Thymus (tissue), 11 donors: Measurements from ENCODE around the gene PRKAG3. TPM values are rescaled to one million over a fixed set of nuclear protein-coding genes. Genes with fewer than 3 reads are reported as not detected.

Source experiments
- DNase-seq, 9 donors: peaks; one replicate each; pipeline ENCODE4 v3.0.0-alpha.2; 2013; ENCODE audit warnings: low spot score in 9 of 9, low read depth in 6 of 9, missing footprints in 1 of 9
- H3K27ac ChIP-seq, 2 donors: one replicate each; pipeline ENCODE4 v1.5.1; 2013; ENCODE audit warnings: control low read depth in 1 of 2, low read depth in 1 of 2, low read length in 1 of 2, mild to moderate bottlenecking in 1 of 2, moderate library complexity in 1 of 2
- H3K27me3 ChIP-seq, 2 donors: one replicate each; pipeline ENCODE4 v1.5.1; 2013; ENCODE audit warnings: low read length in 1 of 2; ENCODE audit not compliant: control insufficient read depth in 2 of 2, insufficient read depth in 1 of 2
- H3K36me3 ChIP-seq, 2 donors: one replicate each; pipeline ENCODE4 v1.5.1; 2013; ENCODE audit warnings: low read length in 1 of 2, mild to moderate bottlenecking in 1 of 2, moderate library complexity in 1 of 2; ENCODE audit not compliant: control insufficient read depth in 2 of 2, insufficient read depth in 2 of 2
- H3K4me1 ChIP-seq, 2 donors: one replicate each; pipeline ENCODE4 v1.5.1; 2013; ENCODE audit warnings: low read length in 2 of 2; ENCODE audit not compliant: control insufficient read depth in 2 of 2, insufficient read depth in 2 of 2
- H3K4me3 ChIP-seq, 2 donors: one replicate each; pipeline ENCODE4 v1.5.1; 2013; ENCODE audit warnings: low read length in 2 of 2, control low read depth in 1 of 2, mild to moderate bottlenecking in 1 of 2
- H3K9me3 ChIP-seq, 2 donors: one replicate each; pipeline ENCODE4 v1.5.1; 2013; ENCODE audit warnings: low read length in 1 of 2, mild to moderate bottlenecking in 1 of 2; ENCODE audit not compliant: control insufficient read depth in 2 of 2, insufficient read depth in 1 of 2
- WGBS: extraction: QIAGEN DNeasy Blood & Tissue Kit; methylation state at CpG from one replicate; pipeline ENCODE4 v1.1.7; 2013; 5-methylcytosine and 5-hydroxymethylcytosine counted together
- polyA plus RNA-seq: library from polyadenylated mRNA; stranded (reverse); fragments of 200-250 nt; gene quantifications from one replicate; pipeline ENCODE4 v1.2.3, GENCODE V29; 2013
- total RNA-seq: library from RNA; stranded (reverse); fragments of 120-200 nt; gene quantifications from one replicate; pipeline ENCODE4 v1.2.4, GENCODE V29; 2013
- donor health status: healthy.

PRKAG3 gene
- total and polyA plus RNA-seq, 2 donors: 0.07 TPM; not detected in 1

- H3K4me1 ChIP-seq: peaks cover 10 to 24% of the 10 kb centered on the region in 2 donors
- no peak overlapping the region for H3K27ac ChIP-seq
- H3K27me3 ChIP-seq: peaks cover 61 to 98% of the 10 kb centered on the region in 2 donors
- 1% methylated on average over 3 of the region's 3 CpGs for WGBS
- H3K36me3 ChIP-seq: no peaks in the 10 kb centered on the region
- peaks cover 0 to 5% of the 10 kb centered on the region in 2 donors for H3K9me3 ChIP-seq
- DNase-seq: peak in 6 of 9 donors; percentile 40 to 79 (median 58)
- H3K4me3 ChIP-seq: no peak overlapping the region
Observed at GRCh38 chr2:218876562-218877219, 45.1 kb upstream of the PRKAG3 start.

GRCh38 chr2:218875692-218876246 is 44.2 kb upstream of the PRKAG3 start:
- no peak for DNase-seq
- 44% methylated on average over 2 of the region's 2 CpGs for WGBS
- Histone ChIP-seq H3K4me3 (no peak overlapping the region), H3K36me3 (no peaks in the 10 kb centered on the region), H3K9me3 (peaks cover 0 to 5% of the 10 kb centered on the region in 2 donors), H3K27me3 (peaks cover 61 to 98% of the 10 kb centered on the region in 2 donors), H3K4me1 (peaks cover 8 to 26% of the 10 kb centered on the region in 2 donors), H3K27ac (no peak overlapping the region)

GRCh38 chr2:218873359-218874194 is 42.0 kb upstream of the PRKAG3 start:
- Histone ChIP-seq H3K9me3 (no peaks in the 10 kb centered on the region), H3K4me1 (peaks cover 0 to 11% of the 10 kb centered on the region in 2 donors), H3K27ac (no peak overlapping the region), H3K27me3 (peaks cover 70 to 97% of the 10 kb centered on the region in 2 donors), H3K36me3 (no peaks in the 10 kb centered on the region), H3K4me3 (no peak overlapping the region)
- DNase-seq: no peak
- WGBS: 7% methylated on average over 86 of the region's 86 CpGs

GRCh38 chr2:218872645-218873358 is 41.2 kb upstream of the PRKAG3 start:
- Histone ChIP-seq H3K27ac (no peak overlapping the region), H3K4me3 (no peak overlapping the region), H3K27me3 (peaks cover 68 to 97% of the 10 kb centered on the region in 2 donors), H3K36me3 (no peaks in the 10 kb centered on the region), H3K9me3 (no peaks in the 10 kb centered on the region), H3K4me1 (peaks cover 0 to 11% of the 10 kb centered on the region in 2 donors)
- 19% methylated on average over 22 of the region's 22 CpGs for WGBS
- no peak for DNase-seq

- DNase-seq: no peak
- no peaks in the 10 kb centered on the region for H3K9me3 ChIP-seq
- peaks cover 0 to 5% of the 10 kb centered on the region in 2 donors for H3K4me1 ChIP-seq
- no peak overlapping the region for H3K27ac ChIP-seq
- peaks cover 66 to 97% of the 10 kb centered on the region in 2 donors for H3K27me3 ChIP-seq
- H3K4me3 ChIP-seq: no peak overlapping the region
- WGBS: 4% methylated on average over 60 of the region's 60 CpGs
- H3K36me3 ChIP-seq: no peaks in the 10 kb centered on the region
Observed at GRCh38 chr2:218871345-218872302, 40.0 kb upstream of the PRKAG3 start.

- H3K4me3 ChIP-seq: no peak overlapping the region
- peaks cover 63 to 97% of the 10 kb centered on the region in 2 donors for H3K27me3 ChIP-seq
- DNase-seq: no peak
- H3K36me3 ChIP-seq: no peaks in the 10 kb centered on the region
- peaks cover 0 to 5% of the 10 kb centered on the region in 2 donors for H3K4me1 ChIP-seq
- H3K27ac ChIP-seq: no peak overlapping the region
- no peaks in the 10 kb centered on the region for H3K9me3 ChIP-seq
- 3% methylated on average over 18 of the region's 18 CpGs for WGBS
Observed at GRCh38 chr2:218870984-218871344, 39.4 kb upstream of the PRKAG3 start.

- peaks cover 50 to 96% of the 10 kb centered on the region in 2 donors for H3K27me3 ChIP-seq
Observed at GRCh38 chr2:218869064-218869463, 37.5 kb upstream of the PRKAG3 start.

GRCh38 chr2:218867900-218868299 is 36.3 kb upstream of the PRKAG3 start:
- Histone ChIP-seq H3K9me3 (no peaks in the 10 kb centered on the region), H3K4me1 (peaks cover 0 to 2% of the 10 kb centered on the region in 2 donors), H3K4me3 (no peak overlapping the region), H3K36me3 (no peaks in the 10 kb centered on the region), H3K27me3 (peaks cover 39 to 95% of the 10 kb centered on the region in 2 donors), H3K27ac (no peak overlapping the region)
- DNase-seq: no peak
- 80% methylated on average over 6 of the region's 6 CpGs for WGBS

More at GRCh38 chr2:218869064-218869463, 37.5 kb upstream of the PRKAG3 start:
- no peak overlapping the region for H3K4me3 ChIP-seq
- 92% methylated on average over 9 of the region's 9 CpGs for WGBS
- no peaks in the 10 kb centered on the region for H3K9me3 ChIP-seq
- no peaks in the 10 kb centered on the region for H3K36me3 ChIP-seq
- no peak for DNase-seq
- H3K4me1 ChIP-seq: peaks cover 0 to 5% of the 10 kb centered on the region in 2 donors
- H3K27ac ChIP-seq: no peak overlapping the region
